ENCODE data around the gene APOA1.

APOA1 gene

DNA sequence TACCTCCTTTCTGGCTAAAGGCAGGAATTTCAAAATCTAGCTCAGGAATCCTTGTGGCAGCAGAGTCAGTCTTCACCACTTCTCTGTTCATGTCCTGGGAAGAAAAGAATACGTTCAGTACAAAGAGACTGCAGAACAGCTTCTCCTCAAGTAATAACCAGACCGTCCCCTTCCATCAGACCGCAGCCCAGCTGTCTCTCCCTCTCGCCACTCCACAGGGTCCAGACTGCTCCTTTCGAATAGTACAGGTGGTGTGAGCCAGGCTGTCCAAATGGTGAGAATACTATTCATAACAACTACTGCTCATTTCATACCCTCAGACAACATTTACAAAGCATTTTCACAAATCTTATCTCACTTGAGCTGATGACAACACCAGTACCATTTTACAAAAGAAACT, 50.5 kb downstream of the APOA1 start:
- no peak for DNase-seq

DNA sequence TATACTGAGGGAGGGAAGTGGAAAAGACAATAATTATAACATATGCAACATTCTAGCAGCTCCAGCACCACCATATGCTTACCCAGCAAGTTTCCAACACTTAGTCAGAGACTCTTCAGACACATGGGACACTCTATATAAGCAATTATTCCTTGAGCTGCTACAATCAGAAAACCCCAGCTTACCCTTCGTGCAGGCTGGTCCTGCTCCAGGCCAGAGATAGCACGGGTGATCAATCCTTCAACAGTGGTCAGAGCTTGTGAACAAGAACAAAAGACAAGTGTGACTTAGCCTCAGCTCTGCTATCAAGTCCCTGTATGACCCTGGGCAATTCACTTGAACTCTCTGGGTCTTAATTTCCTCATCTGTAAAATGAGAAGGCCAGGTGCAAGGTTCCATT, 51.1 kb downstream of the APOA1 start:
- no peak for DNase-seq

Measured in NCI-H2171 (cell line).